Measurements from ENCODE around the gene SDR42E1.

SDR42E1 gene

DNA sequence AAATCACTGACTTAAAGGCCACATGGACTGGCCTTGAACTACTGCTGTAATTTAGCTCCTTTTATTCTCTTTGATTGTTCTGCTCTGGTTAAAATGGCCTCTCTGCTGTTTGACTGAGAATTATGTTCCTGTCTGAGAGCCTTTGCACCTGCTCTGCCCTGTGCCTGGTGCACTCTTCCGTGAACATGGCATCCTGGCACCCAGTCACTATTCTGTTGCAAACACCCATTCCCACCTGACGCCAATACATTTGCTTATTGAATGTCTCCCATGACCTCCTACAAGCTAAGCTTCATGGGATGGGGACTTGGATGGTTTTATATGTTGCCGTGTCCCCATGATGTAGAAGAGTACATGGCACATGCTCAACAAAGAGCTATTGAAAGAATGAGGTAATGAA is 43.8 kb upstream of the SDR42E1 start:
- no peak for TF ChIP-seq TAF1 (IDR thresholded peaks at IDR 0.05; ENCODE audit: borderline replicate concordance, insufficient read depth, low read length)
- no peak for TF ChIP-seq SIN3A (IDR thresholded peaks at IDR 0.05; ENCODE audit: borderline replicate concordance, insufficient read depth, low read length)
- TF ChIP-seq FOXP2 (optimal IDR thresholded peaks at IDR 0.05; ENCODE audit: borderline replicate concordance, extremely low read depth, extremely low read length, insufficient read depth) = no peak
- no peak for TF ChIP-seq POLR2AphosphoS5 (IDR thresholded peaks at IDR 0.05; ENCODE audit: low read depth, low read length)
- TF ChIP-seq, protein P1, sequence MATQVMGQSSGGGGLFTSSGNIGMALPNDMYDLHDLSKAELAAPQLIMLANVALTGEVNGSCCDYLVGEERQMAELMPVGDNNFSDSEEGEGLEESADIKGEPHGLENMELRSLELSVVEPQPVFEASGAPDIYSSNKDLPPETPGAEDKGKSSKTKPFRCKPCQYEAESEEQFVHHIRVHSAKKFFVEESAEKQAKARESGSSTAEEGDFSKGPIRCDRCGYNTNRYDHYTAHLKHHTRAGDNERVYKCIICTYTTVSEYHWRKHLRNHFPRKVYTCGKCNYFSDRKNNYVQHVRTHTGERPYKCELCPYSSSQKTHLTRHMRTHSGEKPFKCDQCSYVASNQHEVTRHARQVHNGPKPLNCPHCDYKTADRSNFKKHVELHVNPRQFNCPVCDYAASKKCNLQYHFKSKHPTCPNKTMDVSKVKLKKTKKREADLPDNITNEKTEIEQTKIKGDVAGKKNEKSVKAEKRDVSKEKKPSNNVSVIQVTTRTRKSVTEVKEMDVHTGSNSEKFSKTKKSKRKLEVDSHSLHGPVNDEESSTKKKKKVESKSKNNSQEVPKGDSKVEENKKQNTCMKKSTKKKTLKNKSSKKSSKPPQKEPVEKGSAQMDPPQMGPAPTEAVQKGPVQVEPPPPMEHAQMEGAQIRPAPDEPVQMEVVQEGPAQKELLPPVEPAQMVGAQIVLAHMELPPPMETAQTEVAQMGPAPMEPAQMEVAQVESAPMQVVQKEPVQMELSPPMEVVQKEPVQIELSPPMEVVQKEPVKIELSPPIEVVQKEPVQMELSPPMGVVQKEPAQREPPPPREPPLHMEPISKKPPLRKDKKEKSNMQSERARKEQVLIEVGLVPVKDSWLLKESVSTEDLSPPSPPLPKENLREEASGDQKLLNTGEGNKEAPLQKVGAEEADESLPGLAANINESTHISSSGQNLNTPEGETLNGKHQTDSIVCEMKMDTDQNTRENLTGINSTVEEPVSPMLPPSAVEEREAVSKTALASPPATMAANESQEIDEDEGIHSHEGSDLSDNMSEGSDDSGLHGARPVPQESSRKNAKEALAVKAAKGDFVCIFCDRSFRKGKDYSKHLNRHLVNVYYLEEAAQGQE (IDR thresholded peaks at IDR 0.05; ENCODE audit: insufficient read depth in 1 of 2, low read depth in 2 of 2, low read length in 2 of 2) = no peak

DNA sequence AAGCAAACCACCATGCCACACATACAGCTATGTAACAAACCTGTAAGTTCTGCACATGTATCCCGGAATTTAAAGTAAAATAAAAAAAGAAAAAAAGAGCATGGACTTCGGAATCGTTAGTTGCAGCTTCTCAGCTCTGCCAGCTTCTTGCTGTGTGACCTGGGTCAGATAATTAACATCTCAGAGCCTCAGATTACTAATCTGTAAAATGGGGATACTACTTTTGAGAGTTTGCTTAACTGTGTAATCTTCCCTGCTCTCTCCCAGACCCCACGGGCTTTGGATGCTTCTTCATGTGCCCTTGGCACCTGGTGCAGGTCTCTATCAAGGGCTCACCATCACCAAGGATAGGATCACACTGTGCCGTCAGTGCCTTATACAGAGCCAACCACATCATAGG is 40.4 kb upstream of the SDR42E1 start:
- TF ChIP-seq, protein P1 (IDR thresholded peaks at IDR 0.05; ENCODE audit: insufficient read depth in 1 of 2, low read depth in 2 of 2, low read length in 2 of 2) = no peak
- no peak for TF ChIP-seq SIN3A (IDR thresholded peaks at IDR 0.05; ENCODE audit: borderline replicate concordance, insufficient read depth, low read length)

DNA sequence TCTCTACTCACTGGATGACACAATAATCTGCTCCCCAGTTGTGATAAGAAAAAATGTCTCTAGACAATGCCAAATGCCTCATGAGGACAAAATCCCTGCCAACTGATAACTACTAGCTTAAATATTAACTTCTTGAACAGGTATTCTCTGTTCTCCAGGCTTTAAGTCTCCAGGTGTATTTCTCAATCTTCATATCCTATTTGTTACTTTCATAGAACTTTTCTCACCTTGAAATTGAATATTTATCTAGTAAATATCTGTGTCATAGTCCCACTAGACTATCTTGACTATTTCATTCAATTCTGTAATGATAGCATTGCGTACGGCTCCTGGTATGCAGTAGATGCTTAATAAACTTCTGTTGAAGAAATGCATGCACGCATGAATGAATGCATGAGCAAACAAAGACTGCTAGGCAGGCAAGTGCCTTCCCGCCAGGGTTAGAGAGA is 39.7 kb upstream of the SDR42E1 start:
- no peak for TF ChIP-seq FOXP2 (optimal IDR thresholded peaks at IDR 0.05; ENCODE audit: borderline replicate concordance, extremely low read depth, extremely low read length, insufficient read depth)
- TF ChIP-seq, protein P1 (IDR thresholded peaks at IDR 0.05; ENCODE audit: insufficient read depth in 1 of 2, low read depth in 2 of 2, low read length in 2 of 2) = no peak
- no peak for TF ChIP-seq SIN3A (IDR thresholded peaks at IDR 0.05; ENCODE audit: borderline replicate concordance, insufficient read depth, low read length)
- TF ChIP-seq POLR2AphosphoS5 (IDR thresholded peaks at IDR 0.05; ENCODE audit: low read depth, low read length) = no peak
- TF ChIP-seq TAF1 (IDR thresholded peaks at IDR 0.05; ENCODE audit: borderline replicate concordance, insufficient read depth, low read length) = no peak

DNA sequence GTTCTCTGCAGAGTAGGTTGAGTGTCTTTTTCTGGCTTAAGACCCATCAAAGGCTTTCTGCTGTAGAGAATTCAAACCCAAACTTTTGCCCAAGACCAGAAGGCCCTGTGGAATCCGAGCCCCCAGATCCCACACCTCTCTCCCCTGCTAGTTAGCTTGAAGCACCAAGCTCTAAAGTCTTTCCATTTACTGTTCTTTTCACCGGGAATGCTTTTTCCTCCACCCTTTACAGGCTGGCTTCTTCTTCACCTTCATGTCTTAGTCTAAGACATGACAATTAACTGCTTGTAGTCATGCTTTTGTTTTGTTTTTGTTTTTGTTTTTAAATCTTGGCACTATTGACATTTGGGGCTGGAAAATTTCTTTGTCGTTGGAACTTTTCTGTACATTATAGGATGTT is 39.2 kb upstream of the SDR42E1 start:
- TF ChIP-seq, protein P1 (IDR thresholded peaks at IDR 0.05; ENCODE audit: insufficient read depth in 1 of 2, low read depth in 2 of 2, low read length in 2 of 2) = no peak
- no peak for TF ChIP-seq POLR2AphosphoS5 (IDR thresholded peaks at IDR 0.05; ENCODE audit: low read depth, low read length)
- TF ChIP-seq TAF1 (IDR thresholded peaks at IDR 0.05; ENCODE audit: borderline replicate concordance, insufficient read depth, low read length) = no peak
- no peak for TF ChIP-seq FOXP2 (optimal IDR thresholded peaks at IDR 0.05; ENCODE audit: borderline replicate concordance, extremely low read depth, extremely low read length, insufficient read depth)
- TF ChIP-seq SIN3A (IDR thresholded peaks at IDR 0.05; ENCODE audit: borderline replicate concordance, insufficient read depth, low read length) = no peak

DNA sequence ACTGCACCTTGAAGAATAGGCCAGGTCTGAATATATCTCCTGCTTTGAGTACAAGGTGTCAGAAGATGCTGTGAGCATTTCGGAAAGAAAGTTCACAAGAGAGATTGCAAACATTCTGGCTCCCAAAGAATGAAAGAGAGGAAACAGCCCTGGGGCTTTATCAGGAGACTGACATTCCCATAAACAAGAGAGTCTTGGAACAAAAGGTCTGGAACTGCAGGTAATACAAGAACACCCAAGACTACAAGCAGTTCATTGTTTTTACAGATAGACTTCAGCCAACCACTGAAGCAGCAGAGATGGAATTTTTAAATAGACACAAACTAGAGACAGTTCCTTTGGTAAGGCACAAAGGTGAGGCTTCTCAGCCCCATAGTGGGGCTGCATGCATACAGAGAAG is 38.2 kb upstream of the SDR42E1 start:
- no peak for TF ChIP-seq SIN3A (IDR thresholded peaks at IDR 0.05; ENCODE audit: borderline replicate concordance, insufficient read depth, low read length)
- no peak for TF ChIP-seq FOXP2 (optimal IDR thresholded peaks at IDR 0.05; ENCODE audit: borderline replicate concordance, extremely low read depth, extremely low read length, insufficient read depth)
- TF ChIP-seq, protein P1 (IDR thresholded peaks at IDR 0.05; ENCODE audit: insufficient read depth in 1 of 2, low read depth in 2 of 2, low read length in 2 of 2) = no peak

Data from PFSK-1 (cell line).